ENCODE data around the gene ANK3. TPM values are rescaled to one million over a fixed set of nuclear protein-coding genes. Genes with fewer than 3 reads are reported as not detected.

ANK3 gene
- total RNA-seq, 1 experiment from 2014 or later = 69.6 TPM

- POLR2A ChIA-PET = interaction anchor here (1.1 kb wide), 1 partner anchor 124 kb away, joined by 5 read pairs; no protein-coding TSS in a partner anchor
- no peaks in the 10 kb centered on the region for H3K36me3 Mint-ChIP-seq
- no peak for ATAC-seq
- H3K27me3 Mint-ChIP-seq (ENCODE audit: low read depth) = no peaks in the 10 kb centered on the region
- DNase-seq (ENCODE audit: low spot score) = no peak
- TF ChIP-seq TP53 (CRISPR knock-in tag; IDR thresholded peaks at IDR 0.05) = no peak
- no peak for TF ChIP-seq USF1 (CRISPR knock-in tag; IDR thresholded peaks at IDR 0.05)
- no peak for TF ChIP-seq FOXP4 (CRISPR knock-in tag; IDR thresholded peaks at IDR 0.05)
- TF ChIP-seq FOXP1 (CRISPR knock-in tag; IDR thresholded peaks at IDR 0.05; ENCODE audit: borderline replicate concordance) = no peak
- no peak for TF ChIP-seq E2F5 (CRISPR knock-in tag; IDR thresholded peaks at IDR 0.05)
- TF ChIP-seq ZNF396 (CRISPR knock-in tag; IDR thresholded peaks at IDR 0.05; ENCODE audit: borderline replicate concordance) = no peak
- TF ChIP-seq SMAD4 (CRISPR knock-in tag; IDR thresholded peaks at IDR 0.05) = no peak
- TF ChIP-seq MAX (CRISPR knock-in tag; IDR thresholded peaks at IDR 0.05) = no peak
- TF ChIP-seq ZNF138 (CRISPR knock-in tag; conservative IDR thresholded peaks at IDR 0.05) = no peak
- no peak for TF ChIP-seq AR (CRISPR knock-in tag; IDR thresholded peaks at IDR 0.05)
- no peak overlapping the region for H3K27ac Mint-ChIP-seq
- no peak overlapping the region for H3K4me3 Mint-ChIP-seq
- CTCF ChIA-PET = interaction anchor here (0.6 to 1.3 kb wide), 2 partner anchors 184 to 410 kb away, joined by 4 read pairs; no protein-coding TSS in a partner anchor
- 0 out of 2 replicates have a peak, but pooled peaks cover under 1% of the 10 kb centered on the region for H3K9me3 Mint-ChIP-seq
- peaks cover 31% of the 10 kb centered on the region for H3K4me1 Mint-ChIP-seq
These were observed 358.0 kb downstream of the ANK3 start for GRCh38 chr10:60031664-60032063.

GRCh38 chr10:60031183-60031582 lies 358.5 kb downstream of the ANK3 start:
- H3K27me3 Mint-ChIP-seq (ENCODE audit: low read depth) = no peaks in the 10 kb centered on the region
- H3K4me1 Mint-ChIP-seq = peaks cover 31% of the 10 kb centered on the region
- ATAC-seq (no peak), DNase-seq (ENCODE audit: low spot score) (no peak)
- H3K36me3 Mint-ChIP-seq = no peaks in the 10 kb centered on the region
- no peaks in the 10 kb centered on the region for H3K9me3 Mint-ChIP-seq
- POLR2A ChIA-PET = interaction anchor here (1.1 kb wide), 1 partner anchor 123 kb away, joined by 5 read pairs; no protein-coding TSS in a partner anchor
- CTCF ChIA-PET = interaction anchor here (1.2 to 1.4 kb wide), 3 partner anchors 125 to 409 kb away, joined by 3 to 6 read pairs (median 4); partner anchors contain the start of gene CCDC6
- H3K4me3 Mint-ChIP-seq = no peak overlapping the region
- no peak overlapping the region for H3K27ac Mint-ChIP-seq
- TF ChIP-seq ZNF232 (CRISPR knock-in tag; IDR thresholded peaks at IDR 0.05) (no peak), MAX (CRISPR knock-in tag; IDR thresholded peaks at IDR 0.05) (no peak), ZBTB21 (CRISPR knock-in tag; IDR thresholded peaks at IDR 0.05; ENCODE audit: borderline replicate concordance) (no peak), ZNF317 (CRISPR knock-in tag; IDR thresholded peaks at IDR 0.05; ENCODE audit: borderline replicate concordance, low read depth) (no peak), NR2C2 (CRISPR knock-in tag; IDR thresholded peaks at IDR 0.05) (no peak), NFE2L1 (CRISPR knock-in tag; IDR thresholded peaks at IDR 0.05) (no peak), IRF1 (CRISPR knock-in tag; IDR thresholded peaks at IDR 0.05) (no peak), RORB (CRISPR knock-in tag; IDR thresholded peaks at IDR 0.05) (no peak), STAT6 (CRISPR knock-in tag; conservative IDR thresholded peaks at IDR 0.05; ENCODE audit: low read depth) (no peak), ZMAT4 (CRISPR knock-in tag; IDR thresholded peaks at IDR 0.05) (no peak), ZNF219 (CRISPR knock-in tag; IDR thresholded peaks at IDR 0.05; ENCODE audit: borderline replicate concordance) (no peak), ZNF425 (CRISPR knock-in tag; conservative IDR thresholded peaks at IDR 0.05) (no peak), HMGA2 (CRISPR knock-in tag; IDR thresholded peaks at IDR 0.05) (no peak)

Measured in WTC11 (cell line).